Measurements from ENCODE around the gene ILKAP.

Gene ILKAP, protein sequence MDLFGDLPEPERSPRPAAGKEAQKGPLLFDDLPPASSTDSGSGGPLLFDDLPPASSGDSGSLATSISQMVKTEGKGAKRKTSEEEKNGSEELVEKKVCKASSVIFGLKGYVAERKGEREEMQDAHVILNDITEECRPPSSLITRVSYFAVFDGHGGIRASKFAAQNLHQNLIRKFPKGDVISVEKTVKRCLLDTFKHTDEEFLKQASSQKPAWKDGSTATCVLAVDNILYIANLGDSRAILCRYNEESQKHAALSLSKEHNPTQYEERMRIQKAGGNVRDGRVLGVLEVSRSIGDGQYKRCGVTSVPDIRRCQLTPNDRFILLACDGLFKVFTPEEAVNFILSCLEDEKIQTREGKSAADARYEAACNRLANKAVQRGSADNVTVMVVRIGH
- long read RNA-seq, donor 1, transcript ILKAP-201 (12 exons, 1,490 nt) = major isoform, 22 of 27 reads
- long read RNA-seq, donor 1, partial matches to known transcripts = 0 of 27 reads
- long read RNA-seq, donor 1, other reads (novel, unspliced or antisense) = 0 of 27 reads
- long read RNA-seq, donor 2, transcript ILKAP-201 (12 exons, 1,490 nt) = major isoform, 11 of 22 reads
- long read RNA-seq, donor 2, partial matches to known transcripts = 5 of 22 reads
- long read RNA-seq, donor 2, other reads (novel, unspliced or antisense) = 0 of 22 reads
- long read RNA-seq, donor 3, partial matches to known transcripts = 6 of 10 reads
- long read RNA-seq, donor 3, other reads (novel, unspliced or antisense) = 0 of 10 reads
- long read RNA-seq, donor 4, transcript ILKAP-201 (12 exons, 1,490 nt) = major isoform, 13 of 19 reads
- long read RNA-seq, donor 4, partial matches to known transcripts = 0 of 19 reads
- long read RNA-seq, donor 4, other reads (novel, unspliced or antisense) = 0 of 19 reads
- long read RNA-seq, donor 5, transcript ILKAP-201 (12 exons, 1,490 nt) = major isoform, 11 of 19 reads
- long read RNA-seq, donor 5, partial matches to known transcripts = 6 of 19 reads
- long read RNA-seq, donor 5, other reads (novel, unspliced or antisense) = 0 of 19 reads
- long read RNA-seq, donor 6, transcript ILKAP-201 (12 exons, 1,490 nt) = major isoform, 12 of 18 reads
- long read RNA-seq, donor 6, partial matches to known transcripts = 0 of 18 reads
- long read RNA-seq, donor 6, other reads (novel, unspliced or antisense) = 0 of 18 reads
- long read RNA-seq, donor 7, transcript ILKAP-201 (12 exons, 1,490 nt) = major isoform, 21 of 25 reads
- long read RNA-seq, donor 7, partial matches to known transcripts = 0 of 25 reads
- long read RNA-seq, donor 7, other reads (novel, unspliced or antisense) = 0 of 25 reads
- long read RNA-seq, donor 8, transcript ILKAP-201 (12 exons, 1,490 nt) = major isoform, 11 of 14 reads
- long read RNA-seq, donor 8, partial matches to known transcripts = 0 of 14 reads
- long read RNA-seq, donor 8, other reads (novel, unspliced or antisense) = 0 of 14 reads

DNA sequence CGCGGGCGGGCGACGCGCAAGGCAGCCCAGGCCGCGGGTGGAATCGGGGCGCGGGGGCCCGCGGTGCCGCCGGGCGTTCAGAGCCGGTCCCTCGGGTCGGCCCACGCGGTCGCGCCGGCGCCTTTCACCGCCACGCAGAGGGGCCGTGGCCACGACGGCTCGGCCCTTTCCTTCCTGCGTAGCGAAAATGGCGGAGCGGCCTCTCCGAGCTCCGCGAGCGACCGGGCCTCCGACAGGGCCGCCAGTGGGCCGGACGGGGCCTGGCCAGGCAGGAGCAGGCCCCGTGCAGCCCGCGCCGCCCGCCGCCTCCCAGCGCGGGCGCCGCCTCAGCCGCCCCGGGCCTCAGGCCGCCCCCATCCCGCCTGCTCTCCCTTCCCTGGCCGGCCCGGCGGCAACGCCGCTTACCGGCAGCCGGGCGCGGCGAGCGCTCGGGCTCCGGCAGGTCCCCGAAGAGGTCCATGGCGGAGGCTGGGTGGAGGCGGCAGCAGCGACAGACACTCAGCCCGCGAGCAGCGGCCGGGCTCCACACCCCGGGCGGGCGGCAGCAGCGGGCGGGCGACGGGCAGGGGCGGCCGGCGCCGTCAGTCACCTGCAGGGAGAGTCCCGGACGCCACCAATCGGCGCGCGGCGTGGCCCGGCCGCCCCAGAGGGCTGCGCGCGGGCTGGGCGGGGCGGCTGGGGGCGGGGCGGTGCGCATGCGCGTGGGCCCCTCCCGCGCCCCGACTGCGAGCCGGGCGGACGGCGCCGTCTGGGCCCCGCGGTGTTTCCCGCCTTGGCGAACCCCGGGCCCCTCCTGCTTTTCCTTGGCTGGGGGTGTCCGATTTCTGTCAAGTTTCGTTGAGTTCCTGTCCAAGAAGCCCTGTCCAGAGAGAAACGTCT lies at the start of gene ILKAP:
TSS of gene ILKAP (minus strand) at position 602 of the 879 bp plus-strand sequence. CDS start at position 460, 142 bp downstream.
- peak; percentile 90 for DNase-seq

DNA sequence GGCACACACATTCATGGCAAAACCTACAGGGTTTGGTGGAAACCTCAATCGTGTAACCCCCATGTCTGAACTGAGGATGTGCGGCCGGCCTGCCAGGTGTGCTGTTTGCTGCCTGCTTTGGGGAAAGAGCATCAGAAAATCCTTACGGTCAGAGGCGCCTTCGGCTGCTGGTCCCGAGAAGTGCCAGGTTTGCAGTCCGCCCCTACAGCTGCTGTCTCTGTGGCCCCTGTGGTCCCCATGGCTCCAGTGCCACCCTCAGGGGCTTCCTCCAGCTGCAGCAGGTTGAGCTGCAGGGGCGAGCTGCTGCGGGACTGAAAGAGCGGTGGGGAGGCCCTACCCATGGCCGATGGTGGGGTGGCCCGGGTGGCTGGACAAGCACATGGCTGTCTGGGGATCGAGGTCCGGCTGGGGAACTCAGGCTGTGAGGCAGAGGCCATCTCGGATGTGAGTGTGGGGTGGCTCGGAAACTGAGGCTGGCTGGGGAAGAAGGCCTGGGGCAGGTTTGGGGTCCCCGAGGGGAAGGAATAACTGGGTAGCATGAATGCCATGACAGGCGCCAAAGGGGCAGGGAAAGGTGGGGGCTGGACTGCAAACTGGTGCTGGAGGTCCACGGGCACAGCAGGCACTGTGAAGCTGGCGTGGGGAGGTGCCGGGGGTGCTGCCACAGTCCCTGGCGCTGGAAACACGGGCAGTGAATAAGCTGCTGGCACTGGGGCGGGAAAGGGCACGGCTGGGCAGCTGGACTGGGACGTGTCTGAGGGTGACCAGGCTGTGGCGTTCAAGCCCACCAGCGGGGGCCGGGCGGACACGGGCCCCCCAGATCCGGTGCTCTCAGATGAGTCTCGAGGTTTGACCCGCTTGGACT lies 49.5 kb upstream of the ILKAP start:
- DNase-seq = no peak

DNA sequence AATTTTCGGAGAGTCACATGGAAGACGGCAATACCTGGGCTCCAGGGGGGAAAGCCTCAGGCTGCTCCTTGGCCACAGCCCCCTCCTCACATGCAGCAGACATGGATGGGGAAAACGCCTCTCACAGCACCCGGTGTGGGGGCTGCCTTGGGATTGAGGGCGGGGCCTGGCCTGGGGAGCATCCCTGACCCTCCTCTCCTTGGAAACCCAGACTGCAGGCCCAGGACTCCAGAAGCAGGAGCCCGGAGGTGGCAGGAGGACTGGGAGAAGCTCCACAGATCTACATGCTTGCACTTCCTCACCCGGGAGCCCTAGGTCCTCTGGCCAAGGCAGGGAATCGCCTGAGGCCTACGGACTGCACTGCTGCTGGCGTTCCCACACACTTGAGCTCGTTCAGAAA lies 48.5 kb upstream of the ILKAP start:
- DNase-seq = no peak

DNA sequence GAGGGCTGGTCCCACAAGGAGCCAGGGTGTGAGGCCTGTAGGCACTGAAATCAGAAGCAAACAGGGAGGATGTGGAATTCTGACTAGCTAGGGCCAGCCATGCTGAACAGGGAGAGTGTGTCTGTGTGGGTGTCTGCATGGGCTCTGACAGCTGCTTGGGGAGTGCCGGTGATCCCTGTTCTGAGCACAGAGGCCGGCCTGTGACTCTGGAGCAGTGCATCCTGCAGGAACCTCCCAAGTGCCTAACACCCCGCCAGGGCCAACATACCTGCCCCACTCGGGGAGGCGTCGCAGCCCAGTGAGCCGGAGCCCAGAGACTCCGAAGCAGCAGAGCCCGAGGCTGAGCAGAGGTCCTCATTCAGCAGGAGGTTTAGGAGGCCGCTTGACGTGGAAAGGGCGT lies 47.8 kb upstream of the ILKAP start:
- DNase-seq = no peak

DNA sequence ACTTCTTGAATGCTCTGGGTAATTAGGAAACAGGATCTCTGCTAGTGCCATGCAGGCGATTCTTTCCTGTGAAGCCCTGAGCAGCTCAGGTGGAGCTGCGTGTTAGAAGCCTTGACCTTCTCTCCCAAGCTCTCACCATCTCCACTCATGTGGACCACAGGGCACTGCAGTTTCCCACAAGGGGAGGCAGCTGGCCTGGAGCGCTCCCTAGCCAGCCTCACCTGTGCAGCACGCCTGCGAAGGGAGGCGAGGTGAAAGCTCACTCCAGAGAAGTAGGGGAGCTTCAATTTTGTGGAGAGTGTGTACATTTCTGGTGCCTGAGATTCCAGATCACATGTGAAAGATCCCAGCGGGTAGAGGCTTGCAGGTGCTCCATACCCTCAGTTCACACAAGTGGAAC lies 47.4 kb upstream of the ILKAP start:
- DNase-seq = no peak

DNA sequence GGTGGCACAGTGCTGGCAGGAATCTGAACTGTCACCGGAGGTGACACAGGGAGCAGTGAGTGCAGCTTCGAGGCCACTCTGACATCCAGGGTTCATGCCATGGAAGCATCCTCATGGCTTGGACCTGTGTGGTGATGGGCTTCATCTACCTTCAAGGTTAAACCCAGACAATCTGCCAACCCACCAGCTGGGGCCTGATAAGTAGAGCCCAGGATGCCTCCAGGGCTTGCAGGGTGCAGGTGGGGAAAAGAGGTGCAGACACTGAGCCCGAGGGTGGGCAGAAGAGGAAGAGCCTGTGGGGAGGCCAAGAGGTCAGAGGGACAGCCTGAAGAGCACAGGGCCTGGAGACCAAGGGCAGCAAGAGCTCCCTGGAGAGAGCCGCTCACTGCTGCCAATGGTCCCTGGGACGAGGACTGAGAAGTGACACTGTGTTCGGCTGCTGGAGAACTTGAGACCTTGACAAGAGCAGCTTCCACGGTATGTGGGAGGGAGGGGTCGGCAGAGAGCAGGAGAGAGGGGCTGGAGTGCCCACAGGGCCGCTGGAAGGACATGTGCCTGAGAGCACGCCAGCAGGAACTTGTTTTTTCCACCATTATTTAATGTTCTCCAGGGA lies 44.5 kb upstream of the ILKAP start:
- DNase-seq = no peak

DNA sequence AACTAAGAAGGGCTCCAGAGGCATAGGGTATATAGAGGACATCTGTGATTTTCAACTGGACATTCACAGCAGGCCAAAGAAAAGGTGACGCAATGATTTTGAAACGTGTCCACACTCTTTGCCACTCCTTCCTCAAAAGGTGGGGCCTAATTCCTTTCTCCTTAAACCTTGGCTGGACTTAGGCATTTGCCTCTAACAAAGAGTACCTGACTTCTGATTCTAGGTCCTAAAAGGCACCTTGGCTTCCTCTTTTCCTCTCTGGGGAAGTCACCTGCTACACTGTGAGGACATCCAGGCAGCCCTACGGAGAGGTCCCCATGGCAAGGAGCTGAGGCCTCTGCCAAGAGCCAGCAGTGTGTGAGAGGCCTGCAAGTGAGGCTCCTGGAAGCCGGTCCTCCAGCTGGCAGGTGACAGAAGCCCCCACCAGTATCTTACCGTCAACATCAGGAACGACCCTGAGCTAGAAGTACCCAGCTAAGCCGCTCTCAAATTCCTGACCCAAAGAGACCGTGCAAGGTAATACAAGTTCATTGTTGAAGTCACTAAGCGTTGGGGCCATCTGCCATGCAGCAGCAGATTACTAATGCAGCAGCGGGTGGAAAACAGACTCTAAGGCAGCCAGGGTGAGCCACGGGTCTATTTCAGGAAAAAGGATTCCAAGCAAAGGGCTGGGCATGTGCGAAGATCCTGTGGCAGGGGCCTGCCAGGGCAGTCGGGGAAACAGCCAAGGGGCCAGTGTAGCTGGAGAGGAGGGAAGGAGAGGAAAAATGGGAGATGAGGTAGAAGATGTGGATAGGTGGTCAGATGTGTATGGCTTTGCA lies 43.7 kb upstream of the ILKAP start:
- no peak for DNase-seq

DNA sequence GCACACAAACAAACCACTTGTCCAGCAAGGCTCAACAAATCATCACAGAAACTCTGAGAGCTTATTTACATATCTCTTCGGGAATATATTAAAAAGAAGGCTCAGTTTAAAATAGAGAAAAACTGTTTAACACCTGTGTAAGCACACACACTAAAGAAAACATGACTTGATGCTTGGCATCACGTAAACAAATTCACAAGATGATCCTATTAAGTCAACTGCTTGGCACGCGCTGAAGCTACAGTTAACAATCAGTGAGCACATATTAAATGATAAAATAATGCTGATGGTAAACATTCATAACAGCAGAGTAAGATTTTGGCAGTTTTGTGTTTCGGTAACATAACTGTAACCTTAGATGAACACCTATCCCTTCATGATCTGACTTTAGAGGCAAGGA lies 40.7 kb upstream of the ILKAP start:
- DNase-seq = no peak

DNA sequence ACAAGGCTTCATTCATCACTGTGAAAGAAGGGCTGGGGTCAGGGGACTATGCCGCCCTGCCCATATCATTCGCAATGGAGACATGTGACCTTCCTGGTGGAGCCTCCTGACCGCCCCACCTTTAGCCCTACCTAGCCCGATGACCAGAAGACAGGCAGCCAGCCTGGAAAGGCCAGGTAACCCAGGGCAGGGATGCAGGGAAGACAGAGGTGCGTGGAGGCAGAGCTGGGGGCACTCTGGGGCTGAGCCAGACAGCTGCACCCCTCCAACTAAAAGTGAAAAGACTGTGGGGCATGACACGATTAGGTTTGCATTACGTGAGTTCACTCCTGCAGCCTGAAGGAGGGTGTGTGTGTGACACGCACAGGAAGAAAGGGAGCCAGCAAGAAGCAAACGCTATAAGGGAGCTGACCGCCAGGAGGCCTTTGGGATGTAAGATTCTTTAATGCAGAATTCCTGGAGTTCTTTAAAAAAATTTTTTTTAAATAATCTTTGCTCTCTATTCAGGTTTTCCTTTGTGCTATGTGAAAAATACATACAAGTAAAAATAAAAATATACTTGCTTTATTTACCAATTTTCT lies 40.1 kb upstream of the ILKAP start:
- no peak for DNase-seq

DNA sequence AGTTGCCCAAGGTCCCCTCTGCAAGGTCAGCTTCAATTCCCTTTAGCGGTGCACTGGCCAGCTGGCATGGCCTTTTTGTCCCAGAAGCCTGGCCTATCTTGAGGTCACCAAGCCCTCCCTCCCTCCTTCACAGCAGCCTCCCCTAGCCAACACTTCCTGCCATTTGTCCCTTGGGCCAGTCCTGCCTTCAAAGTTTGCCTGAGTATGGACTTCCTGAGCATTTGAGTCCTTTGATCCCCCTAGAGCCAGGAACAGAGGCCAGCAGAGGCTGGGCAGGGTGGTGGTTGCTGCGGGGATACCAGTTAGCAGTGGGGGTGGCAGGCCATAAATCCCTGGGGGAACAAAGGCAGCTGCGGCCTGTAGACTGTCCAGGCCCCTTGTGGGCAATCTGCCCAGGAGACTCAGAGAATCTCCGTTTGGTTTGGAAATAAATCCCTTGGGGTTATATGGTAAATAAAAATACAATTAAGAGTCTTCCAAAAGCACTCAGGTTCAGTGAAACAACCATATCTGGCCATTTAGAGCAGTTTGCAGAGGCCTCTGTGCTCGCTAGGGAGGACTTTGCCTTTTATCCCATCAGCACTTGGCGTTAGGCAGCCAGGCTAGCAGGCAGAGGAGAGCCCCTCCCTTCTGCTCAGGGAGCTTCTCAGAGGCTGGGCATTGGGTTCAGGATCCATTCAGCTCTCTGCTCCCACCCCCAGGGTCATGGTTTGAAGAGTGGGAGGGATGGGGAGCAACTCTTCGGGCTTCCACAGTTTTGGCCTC lies 39.4 kb upstream of the ILKAP start:
- no peak for DNase-seq

DNA sequence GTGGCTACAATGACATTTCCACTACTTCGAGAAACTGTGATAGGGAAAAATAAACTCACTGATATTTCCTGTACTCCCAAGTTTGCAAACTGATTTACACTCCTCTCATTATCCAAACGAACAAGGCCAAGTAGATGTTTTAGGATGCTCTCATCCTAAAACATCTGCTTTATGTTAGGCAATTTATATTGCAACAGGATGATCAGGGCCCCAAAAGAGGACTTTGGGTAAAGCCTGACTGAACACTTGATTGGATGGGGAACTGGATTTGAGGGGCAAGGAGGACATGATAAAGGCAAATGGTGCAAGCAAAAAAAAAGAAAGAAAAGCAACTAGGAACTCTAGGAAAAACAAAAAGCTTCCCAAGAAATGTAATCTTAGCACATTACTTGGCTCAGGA lies 38.5 kb upstream of the ILKAP start:
- no peak for DNase-seq

DNA sequence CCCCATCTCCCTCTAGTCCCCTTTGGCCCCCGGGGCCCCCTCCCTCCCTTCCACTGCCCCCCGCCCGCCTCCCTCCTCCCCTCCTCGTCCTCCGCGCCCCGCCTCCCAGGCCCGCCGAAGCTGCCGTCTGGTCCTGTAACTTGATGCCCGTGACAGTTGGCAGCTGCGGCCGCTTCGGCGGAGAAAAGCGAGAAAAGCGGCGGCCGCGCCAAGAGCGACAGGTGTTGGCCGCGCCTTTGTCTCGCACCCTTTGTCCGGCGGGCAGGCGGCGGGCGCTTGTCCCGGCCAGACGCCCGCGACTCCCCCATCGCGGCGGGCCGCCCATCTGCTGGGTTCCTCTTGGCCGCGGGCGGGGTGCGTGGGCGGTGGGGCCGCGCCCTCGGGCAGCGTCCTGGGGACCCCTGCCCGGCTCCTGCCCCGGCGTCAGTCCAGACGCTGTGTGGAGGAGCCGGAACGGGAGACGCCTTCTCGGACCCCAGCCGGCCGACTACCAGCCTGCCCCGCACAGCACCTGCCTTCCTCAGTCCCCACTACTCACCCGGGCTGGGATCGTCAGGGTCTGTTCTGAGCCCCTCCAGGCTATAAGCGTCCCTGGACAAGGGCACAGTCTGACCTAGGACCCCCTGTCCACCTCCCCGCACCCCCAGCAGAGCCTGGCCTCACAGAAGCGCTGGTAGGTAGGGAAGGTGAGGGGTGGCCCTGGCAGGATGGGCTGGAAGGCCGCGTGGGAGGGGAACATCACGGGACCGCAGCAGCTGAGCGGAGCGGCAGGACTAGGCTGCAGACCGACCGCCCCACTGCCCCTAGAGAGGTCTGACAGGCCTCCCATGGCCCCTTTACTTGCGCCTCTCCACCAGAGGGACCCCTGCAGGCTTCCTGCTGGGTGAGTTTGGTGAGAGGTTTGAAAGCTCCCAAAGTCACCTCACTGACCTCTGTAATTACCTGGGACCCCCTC lies 37.5 kb upstream of the ILKAP start:
- peak; percentile 79 for DNase-seq

DNA sequence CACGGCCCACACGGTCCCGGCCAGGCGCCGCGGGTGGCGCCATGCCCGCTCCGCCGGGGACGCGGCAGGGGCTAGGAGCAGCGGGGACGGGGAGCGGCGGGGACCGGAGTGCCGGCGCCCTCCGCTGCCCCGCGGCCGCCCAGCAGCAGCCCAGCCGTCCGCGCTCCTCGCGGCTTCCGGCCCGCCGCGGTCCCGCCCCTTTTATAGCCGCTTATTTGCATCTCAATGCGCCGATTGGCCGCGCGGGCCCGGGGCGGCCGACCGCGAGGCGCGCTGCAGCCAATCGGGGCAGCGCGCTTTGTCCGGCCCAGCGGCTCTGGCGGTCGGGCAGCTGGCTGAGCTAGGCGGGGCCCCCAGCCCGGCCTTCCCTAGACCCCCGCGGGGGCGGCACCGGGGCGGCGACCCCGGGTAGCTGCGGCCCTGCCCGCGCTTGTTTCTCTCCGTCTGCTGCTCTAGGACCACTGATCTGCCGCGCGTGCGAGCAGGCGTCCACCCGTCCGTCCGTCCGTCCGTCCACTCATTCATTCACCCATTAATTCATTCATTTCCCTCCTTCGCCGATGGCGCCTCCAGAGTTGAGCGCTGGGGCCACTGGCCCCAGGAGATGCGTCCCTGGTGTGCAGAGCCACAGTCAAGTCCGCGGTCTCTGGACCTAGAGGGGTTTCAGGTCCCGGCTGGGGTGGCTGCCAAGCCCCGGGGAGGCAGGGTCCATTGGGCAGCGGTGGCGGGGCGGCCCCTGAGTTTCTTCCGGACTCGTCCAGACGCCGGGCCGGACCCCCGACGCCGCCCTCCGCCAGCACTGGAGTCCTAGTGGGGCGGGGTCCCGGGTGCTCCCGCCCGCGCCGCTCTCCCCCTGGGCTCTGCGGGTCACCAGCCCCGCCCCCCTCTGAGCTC lies 36.6 kb upstream of the ILKAP start, which contains the start of gene HES6:
TSS of gene HES6 (minus strand) at position 176 of the 894 bp plus-strand sequence. CDS start at position 43, 133 bp downstream.
- peak; percentile 94 for DNase-seq

DNA sequence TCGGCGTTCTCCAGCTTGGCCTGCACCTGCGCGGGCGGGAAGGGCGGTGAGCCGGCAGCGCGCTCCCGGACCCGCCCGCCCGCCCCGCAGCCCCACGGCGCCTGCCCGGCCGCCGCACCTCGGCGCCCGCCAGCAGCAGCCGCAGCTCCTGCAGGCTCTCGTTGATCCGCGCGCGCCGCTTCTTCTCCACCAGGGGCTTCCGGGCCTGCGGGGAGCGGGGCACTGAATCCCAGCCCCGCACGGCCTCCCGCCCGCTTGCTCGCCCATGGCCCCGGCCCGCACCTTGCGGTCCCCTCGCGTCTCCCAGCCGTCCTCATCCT lies 36.0 kb upstream of the ILKAP start:
- DNase-seq = peak; percentile 80
